HG03342 (cell line): ENCODE results near the gene MYO18A.
"Not testable (repeated sequence)": the region's sequence is repeated elsewhere in the genome, so short reads cannot be mapped to it uniquely, and the experiment has no call there.

Experiments
- ATAC-seq: cut with Tn5 transposase; IDR thresholded peaks from one replicate; pipeline ENCODE4 v1.9.1; 2021; ENCODE audit warnings: mild to moderate bottlenecking, moderate library complexity; ENCODE audit not compliant: unreplicated experiment

Gene MYO18A

DNA sequence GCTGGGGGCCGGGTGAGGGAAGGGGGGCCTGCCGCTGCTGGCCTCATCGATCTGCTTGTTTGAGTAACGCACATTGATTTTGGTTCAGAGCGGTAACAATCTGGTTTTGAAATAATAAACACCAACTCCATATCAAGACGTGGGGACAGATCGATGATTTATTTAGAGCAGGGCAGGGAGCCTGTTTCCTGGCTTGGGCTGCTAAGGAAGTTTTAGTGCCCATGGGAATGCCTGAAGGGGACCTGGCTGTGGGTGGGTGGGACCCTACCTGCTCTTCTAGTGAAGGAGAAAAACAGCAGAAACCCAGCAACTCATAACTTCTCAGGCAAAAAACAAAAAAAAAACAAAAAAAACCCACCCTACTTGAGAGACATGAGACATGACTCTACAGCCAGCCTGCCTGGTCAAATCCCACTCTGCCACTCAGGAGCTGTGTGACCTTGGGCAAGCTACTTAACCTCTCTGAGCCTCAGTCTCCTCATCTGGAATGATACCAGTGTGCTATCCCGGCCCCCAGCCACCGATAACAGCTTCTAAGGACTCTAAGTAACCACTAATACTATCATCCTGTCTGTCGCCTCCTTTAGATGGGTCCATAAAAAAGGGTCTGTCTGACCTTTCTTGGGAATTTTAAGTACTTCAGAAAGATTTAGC lies 71.2 kb downstream of the MYO18A start:
- no peak for ATAC-seq

DNA sequence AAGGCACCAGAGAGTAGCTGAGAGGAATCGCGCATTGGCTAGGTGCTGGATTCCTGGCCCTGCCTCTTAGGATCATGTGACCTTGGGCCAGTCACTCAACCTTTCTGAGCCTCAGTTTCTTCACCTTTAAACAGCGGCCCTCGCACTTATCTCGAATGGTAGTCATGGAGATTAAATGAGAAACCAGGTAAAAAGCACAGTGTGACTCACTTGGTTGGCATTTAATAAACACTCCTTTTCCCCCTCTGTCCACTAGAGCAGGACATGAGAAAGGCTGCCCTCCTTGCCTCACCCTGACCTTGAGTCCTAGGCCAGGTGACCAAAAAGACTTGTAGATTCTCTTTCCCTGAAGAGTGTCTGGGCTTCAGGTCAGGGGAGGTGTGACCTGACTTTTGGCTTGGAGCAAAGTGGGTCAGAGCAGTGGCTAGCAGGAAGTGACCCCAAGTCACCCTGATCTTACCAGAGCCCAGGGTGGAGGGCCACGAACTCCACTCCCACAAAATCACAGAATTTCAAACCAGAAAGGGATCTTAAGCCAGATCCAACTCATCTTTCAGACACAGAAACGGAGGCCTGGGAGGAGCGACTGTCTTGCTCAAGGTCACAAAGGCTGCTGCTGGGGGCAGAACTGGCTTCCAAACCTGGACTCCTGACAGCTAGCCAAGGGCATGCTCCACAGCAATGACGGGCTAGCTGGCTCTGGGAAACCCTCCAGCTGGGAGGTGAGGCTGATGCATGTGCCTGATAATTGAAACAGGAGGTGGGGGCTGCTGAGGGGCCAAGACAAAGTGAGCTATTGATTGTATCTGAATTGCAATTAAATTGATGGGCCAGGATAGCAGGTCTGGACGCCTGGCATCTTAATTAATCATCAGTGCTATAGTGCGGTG lies 72.0 kb downstream of the MYO18A start:
- no peak for ATAC-seq

DNA sequence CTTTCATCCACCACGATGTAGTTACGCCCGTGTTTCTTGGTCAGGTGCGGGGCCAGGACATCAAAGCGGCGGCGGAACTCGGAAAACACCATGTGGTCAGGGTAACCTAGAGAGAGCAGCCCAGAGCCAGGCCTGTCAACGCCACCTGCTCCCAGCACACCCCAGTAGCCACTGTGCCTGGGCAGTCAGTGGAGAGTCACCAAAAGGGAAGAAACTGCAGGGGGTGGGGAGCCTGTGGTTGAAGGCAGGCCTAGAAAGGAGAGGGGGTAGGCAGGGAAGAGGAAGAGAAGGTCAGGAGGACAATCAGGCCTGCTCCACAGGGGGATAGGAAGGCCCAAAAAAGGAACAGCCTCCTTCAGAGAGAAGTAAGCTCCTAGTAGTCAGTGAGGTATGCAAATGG lies 73.1 kb downstream of the MYO18A start:
- ATAC-seq = no peak

GRCh38 chr17:29103341-29103740 lies 76.9 kb downstream of the MYO18A start:
- ATAC-seq = no peak

DNA sequence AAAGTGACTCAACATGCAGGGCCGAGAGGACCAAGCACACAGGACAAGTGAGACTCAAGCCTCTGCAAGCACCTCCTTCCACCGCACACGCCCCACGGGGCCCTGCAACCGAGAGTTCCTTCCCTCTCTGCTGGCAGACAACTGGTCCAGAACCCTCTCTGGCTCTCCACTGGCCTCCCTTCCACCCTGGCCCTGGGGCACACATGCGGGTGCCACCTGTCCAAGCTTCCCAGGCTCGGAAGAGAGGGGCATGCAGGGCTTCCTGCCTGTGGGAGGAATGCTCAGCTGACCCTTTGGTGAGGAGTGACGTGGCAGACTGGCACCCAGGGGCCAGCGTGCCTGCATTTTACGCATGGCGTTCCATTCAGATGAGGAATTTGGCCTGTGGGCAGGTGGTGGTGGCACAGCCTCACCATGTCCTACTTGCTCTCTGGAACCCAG lies 77.4 kb downstream of the MYO18A start:
- ATAC-seq = no peak

DNA sequence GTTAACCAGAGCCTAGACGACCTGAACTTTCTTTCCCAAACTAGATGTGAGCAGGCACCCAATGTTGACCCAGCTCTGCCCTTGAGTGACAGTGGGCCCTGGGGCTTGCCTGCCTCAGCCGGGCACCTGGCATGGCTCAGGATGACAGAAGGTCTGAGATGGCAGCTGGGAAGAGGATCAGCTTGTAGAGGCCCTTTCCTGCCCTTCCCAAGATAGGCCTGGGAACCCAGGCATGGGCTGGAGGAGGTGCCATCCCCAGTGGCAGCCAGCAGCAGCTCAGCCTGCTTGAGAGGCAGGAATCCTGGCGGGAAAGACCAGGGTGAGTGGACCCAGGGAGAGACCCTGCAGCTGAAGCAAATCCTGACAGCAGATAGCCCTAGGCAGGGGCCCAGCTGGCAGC lies 78.2 kb downstream of the MYO18A start:
- ATAC-seq = no peak

DNA sequence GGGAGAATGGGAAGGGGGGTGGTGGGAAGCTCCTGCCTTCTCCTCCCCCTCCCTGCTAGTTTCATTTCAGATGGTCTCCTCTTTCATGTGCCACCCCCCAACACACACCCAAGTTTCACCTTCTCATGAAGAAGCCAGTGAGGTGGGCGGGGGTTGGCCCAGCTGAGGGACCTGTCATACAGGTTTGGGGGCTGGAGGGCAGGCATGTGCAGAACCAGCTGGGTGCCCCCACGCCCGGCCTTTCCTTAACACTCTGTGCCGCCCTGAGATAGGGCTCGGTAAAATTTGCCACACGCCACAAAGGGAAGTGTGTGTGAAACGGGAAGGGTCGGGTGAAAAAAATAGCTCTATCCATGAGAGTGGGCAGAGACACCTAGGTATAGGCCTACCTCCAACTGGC lies 79.9 kb downstream of the MYO18A start:
- ATAC-seq = no peak

DNA sequence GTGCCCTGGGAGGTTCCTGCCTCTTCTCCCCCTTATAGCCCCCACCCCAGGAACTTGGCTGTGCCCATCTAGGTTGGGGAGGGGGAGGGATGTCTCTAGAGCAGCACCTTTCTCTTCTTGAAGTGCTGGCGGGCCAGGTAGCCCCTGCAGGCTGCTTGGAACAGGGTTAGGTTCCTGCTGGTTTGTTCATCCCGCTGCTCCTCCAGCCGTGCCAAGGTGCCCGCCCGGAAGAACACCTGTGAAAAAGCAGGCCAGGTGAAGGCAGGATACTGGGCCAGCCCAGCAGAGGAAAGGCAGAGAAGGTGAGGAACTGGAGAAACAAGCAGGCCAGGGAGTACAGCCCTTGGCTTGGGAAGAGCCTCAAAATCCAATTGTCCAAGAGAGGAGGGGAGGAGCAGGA lies 80.7 kb downstream of the MYO18A start:
- ATAC-seq = no peak

- no peak for ATAC-seq
Observed at GRCh38 chr17:29096094-29096493, 84.1 kb downstream of the MYO18A start.

GRCh38 chr17:29095439-29095838 lies 84.8 kb downstream of the MYO18A start:
- no peak for ATAC-seq

DNA sequence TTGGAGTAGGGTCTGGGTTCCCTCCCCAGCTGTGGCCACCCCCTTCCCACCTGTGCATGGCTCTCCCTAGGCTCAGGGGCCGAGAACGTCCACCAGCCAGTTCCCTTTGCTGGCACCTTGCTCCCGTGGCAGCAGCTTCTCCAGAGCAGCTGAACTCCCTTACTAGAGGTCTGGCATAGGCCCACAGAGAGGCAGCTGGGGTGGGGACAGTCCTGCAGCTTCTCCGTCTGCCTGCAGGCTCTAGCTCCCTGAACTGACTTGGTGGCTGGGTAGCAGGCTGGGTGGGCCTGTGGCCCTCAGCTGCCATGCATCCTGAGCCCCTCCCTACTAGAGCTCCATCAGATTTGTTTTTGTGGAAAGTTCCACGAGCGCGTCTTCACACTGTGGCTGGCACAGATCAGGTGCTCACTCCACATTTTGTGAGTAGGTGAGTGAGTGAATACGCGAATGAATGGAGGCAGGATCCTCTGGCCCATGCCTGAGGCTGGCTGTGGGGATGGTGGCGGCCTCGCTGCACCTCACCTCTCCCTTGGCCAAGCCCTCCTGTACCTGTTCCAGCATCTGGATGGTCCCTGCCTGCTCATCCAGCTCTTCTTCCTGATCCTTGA lies 86.0 kb downstream of the MYO18A start:
- ATAC-seq = no peak

- no peak for ATAC-seq
Observed at GRCh38 chr17:29093090-29093871, 86.9 kb downstream of the MYO18A start.

- no peak for ATAC-seq
Observed at GRCh38 chr17:29091606-29092289, 88.5 kb downstream of the MYO18A start.

- no peak for ATAC-seq
Observed at GRCh38 chr17:29090750-29091605, 89.2 kb downstream of the MYO18A start.

- ATAC-seq = no peak
Observed at GRCh38 chr17:29090108-29090507, 90.1 kb downstream of the MYO18A start.

DNA sequence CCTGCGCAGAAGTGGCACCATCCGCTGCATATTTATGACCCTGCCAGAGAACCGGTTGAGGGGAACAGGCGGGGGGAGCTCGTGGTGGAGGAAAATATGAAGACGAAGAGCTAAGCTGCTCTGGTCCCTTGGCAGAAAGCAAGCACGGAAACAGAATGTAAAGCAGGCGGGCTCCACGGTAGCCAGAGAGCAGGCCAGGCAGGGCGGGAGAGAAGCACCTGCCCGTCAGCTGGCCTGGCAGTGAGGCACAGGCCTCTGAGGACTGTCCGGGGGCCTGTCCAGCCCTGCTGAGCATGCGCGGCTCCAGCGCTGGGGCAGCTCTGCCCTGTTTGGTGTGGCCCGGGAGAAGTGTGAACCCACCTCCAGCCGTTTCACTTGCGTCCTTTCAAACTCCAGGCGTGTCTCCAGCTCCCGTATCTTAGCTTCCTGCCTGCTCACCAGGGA lies 90.6 kb downstream of the MYO18A start:
- ATAC-seq = no peak

DNA sequence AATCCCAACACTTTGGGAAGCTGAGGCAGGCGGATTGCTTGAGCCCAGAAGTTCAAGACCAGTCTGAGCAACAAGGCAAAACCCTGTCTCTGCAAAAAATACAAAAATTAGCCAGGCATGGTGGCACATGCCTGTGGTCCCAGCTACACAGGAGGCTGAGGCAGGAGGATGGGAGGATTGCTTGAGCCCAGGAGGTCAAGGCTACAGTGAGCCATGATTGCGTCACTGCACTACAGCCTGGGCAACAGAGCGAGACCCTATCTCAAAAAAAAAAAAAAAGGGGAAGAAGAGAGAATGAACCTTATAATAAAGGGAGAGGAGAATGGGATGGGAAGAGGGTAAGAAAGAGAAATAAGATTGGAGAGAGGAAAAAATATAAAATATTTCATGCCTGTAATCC lies 91.4 kb downstream of the MYO18A start:
- ATAC-seq = not testable (repeated sequence)

GRCh38 chr17:29086628-29087332 lies 93.4 kb downstream of the MYO18A start:
- no peak for ATAC-seq

DNA sequence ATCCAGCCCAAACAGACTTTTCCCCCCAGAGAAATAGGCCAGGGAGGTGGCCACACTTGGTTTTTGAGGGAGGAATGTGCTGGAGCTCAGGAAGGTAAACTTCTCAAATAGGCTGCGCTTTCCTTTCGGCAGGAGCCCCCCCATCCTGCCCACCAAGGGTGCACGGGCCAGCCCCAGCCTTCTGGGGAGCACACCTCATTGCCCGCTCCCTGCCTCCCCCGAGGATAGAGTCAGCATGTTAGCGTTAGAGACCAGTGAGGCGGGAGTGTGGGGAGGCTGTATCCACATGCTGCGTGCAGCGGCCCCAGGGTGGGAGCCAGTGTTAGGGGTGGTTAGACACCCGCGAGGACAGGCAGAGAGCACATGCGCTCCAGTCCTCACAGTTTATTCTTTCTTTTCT lies 95.0 kb downstream of the MYO18A start:
- ATAC-seq = no peak
